A549 (cell line): ENCODE data around the gene FGR.

Source experiments
- CTCF ChIP-seq: fragments of >200 bp; sonication (Bioruptor Twin); formaldehyde crosslinking; IDR thresholded peaks from 3 replicates; pipeline ENCODE4 v1.5.1; 2016
- E2F6 ChIP-seq: IDR thresholded peaks from 2 replicates; pipeline ENCODE4 v1.6.1; 2012; ENCODE audit warnings: low read depth, borderline replicate concordance
- MAZ ChIP-seq: fragments of 150-350 bp; IDR thresholded peaks from 2 replicates; pipeline ENCODE4 v1.6.1; 2014; ENCODE audit warnings: antibody characterized with exemption, low read depth, low read length, borderline replicate concordance
- RFX5 ChIP-seq: fragments of 450-650 bp; IDR thresholded peaks from 2 replicates; pipeline ENCODE4 v1.7.1; 2014; ENCODE audit warnings: antibody characterized with exemption, mild to moderate bottlenecking, moderate library complexity
- SMC3 ChIP-seq: fragments of >200 bp; sonication (Bioruptor Twin); formaldehyde crosslinking; IDR thresholded peaks from 3 replicates; pipeline ENCODE4 v1.6.1; 2018; ENCODE audit warnings: inconsistent platforms

GRCh38 chr1:27563341-27563590 lies 71.7 kb downstream of the FGR start:
- TF ChIP-seq CTCF = no peak
- TF ChIP-seq RFX5 = no peak
- no peak for TF ChIP-seq SMC3
- no peak for TF ChIP-seq MAZ
- no peak for TF ChIP-seq E2F6
